SK-N-SH (cell line): ENCODE data around the gene ANO10.
"Not testable (repeated sequence)": the region's sequence is repeated elsewhere in the genome, so short reads cannot be mapped to it uniquely, and the experiment has no call there.

ENCODE experiments used
- FOXM1 ChIP-seq: IDR thresholded peaks from 2 replicates; pipeline ENCODE4 v1.4.0; 2012; ENCODE audit warnings: low read depth, mild to moderate bottlenecking
- POLR2AphosphoS5 ChIP-seq: IDR thresholded peaks from 2 replicates; pipeline ENCODE4 v1.6.1; 2012; ENCODE audit warnings: low read depth, low read length
- RAD21 ChIP-seq: IDR thresholded peaks from 2 replicates; pipeline ENCODE4 v1.6.1; 2012; ENCODE audit warnings: mild to moderate bottlenecking, low read length
- RFX5 ChIP-seq: IDR thresholded peaks from 2 replicates; pipeline ENCODE4 v1.6.1; 2012; ENCODE audit warnings: mild to moderate bottlenecking, improper control_type of control experiment, low read length
- YY1 ChIP-seq: IDR thresholded peaks from 2 replicates; pipeline ENCODE4 v1.4.0; 2012; ENCODE audit warnings: low read depth, mild to moderate bottlenecking
- TF ChIP-seq, protein P1 (sequence below): fragments of 200-600 bp; sonication (generic); IDR thresholded peaks from 2 replicates; pipeline ENCODE4 v1.6.1; 2017; ENCODE audit warnings: antibody characterized with exemption, mild to moderate bottlenecking, moderate library complexity

DNA sequence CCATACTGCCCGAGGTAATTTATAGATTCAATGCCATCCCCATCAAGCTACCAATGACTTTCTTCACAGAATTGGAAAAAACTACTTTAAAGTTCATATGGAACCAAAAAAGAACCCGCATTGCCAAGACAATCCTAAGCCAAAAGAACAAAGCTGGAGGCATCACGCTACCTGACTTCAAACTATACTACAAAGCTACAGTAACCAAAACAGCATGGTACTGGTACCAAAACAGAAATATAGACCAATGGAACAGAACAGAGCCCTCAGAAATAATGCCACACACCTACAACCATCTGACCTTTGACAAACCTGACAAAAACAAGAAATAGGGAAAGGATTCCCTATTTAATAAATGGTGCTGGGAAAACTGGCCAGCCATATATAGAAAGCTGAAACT is 25.6 kb downstream of the ANO10 start:
- TF ChIP-seq, protein P1, sequence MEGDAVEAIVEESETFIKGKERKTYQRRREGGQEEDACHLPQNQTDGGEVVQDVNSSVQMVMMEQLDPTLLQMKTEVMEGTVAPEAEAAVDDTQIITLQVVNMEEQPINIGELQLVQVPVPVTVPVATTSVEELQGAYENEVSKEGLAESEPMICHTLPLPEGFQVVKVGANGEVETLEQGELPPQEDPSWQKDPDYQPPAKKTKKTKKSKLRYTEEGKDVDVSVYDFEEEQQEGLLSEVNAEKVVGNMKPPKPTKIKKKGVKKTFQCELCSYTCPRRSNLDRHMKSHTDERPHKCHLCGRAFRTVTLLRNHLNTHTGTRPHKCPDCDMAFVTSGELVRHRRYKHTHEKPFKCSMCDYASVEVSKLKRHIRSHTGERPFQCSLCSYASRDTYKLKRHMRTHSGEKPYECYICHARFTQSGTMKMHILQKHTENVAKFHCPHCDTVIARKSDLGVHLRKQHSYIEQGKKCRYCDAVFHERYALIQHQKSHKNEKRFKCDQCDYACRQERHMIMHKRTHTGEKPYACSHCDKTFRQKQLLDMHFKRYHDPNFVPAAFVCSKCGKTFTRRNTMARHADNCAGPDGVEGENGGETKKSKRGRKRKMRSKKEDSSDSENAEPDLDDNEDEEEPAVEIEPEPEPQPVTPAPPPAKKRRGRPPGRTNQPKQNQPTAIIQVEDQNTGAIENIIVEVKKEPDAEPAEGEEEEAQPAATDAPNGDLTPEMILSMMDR, result not testable (repeated sequence)
- not testable (repeated sequence) for TF ChIP-seq POLR2AphosphoS5, YY1, RFX5, FOXM1, RAD21
